Aorta (tissue), 5 donors: ENCODE results near the gene CYB5R2. TPM values are rescaled to one million over a fixed set of nuclear protein-coding genes. Genes with fewer than 3 reads are reported as not detected.

Experiments
- ATAC-seq: fragments of 200-7000 bp; cut with Tn5 transposase; one replicate; pipeline ENCODE4 v1.9.1; 2022; ENCODE audit warnings: moderate library complexity; ENCODE audit not compliant: low FRiP score
- DNase-seq, 2 donors: peaks; one replicate each; pipeline ENCODE4 v3.0.0-alpha.2; 2020
- H3K27ac ChIP-seq, 2 donors: one replicate each; pipeline ENCODE4 v1.5.1; 2013; ENCODE audit warnings: low read length in 2 of 2, mild to moderate bottlenecking in 2 of 2, moderate library complexity in 2 of 2, control low read depth in 1 of 2, inconsistent platforms in 1 of 2, low read depth in 1 of 2
- H3K27me3 ChIP-seq, 2 donors: one replicate each; pipeline ENCODE4 v1.6.1; 2013; ENCODE audit warnings: control low read depth in 1 of 2, low read length in 1 of 2, mild to moderate bottlenecking in 1 of 2, moderate library complexity in 1 of 2; ENCODE audit not compliant: insufficient read depth in 2 of 2, control insufficient read depth in 1 of 2
- H3K36me3 ChIP-seq, 2 donors: one replicate each; pipeline ENCODE4 v1.6.1; 2013; ENCODE audit warnings: control low read depth in 1 of 2, low read length in 1 of 2, mild to moderate bottlenecking in 1 of 2; ENCODE audit not compliant: insufficient read depth in 2 of 2, control insufficient read depth in 1 of 2
- H3K4me1 ChIP-seq, 2 donors: one replicate each; pipeline ENCODE4 v1.6.1; 2013; ENCODE audit warnings: low read length in 2 of 2, control low read depth in 1 of 2, mild to moderate bottlenecking in 1 of 2, moderate library complexity in 1 of 2; ENCODE audit not compliant: insufficient read depth in 2 of 2, control insufficient read depth in 1 of 2
- H3K4me3 ChIP-seq, 2 donors: one replicate each; pipeline ENCODE4 v1.5.1; 2013; ENCODE audit warnings: low read length in 2 of 2, control low read depth in 1 of 2, mild to moderate bottlenecking in 1 of 2
- H3K9me3 ChIP-seq: one replicate; pipeline ENCODE4 v1.6.1; 2013; ENCODE audit warnings: mild to moderate bottlenecking, low read length; ENCODE audit not compliant: control insufficient read depth
- WGBS, 2 donors: extraction: QIAGEN DNeasy Blood & Tissue Kit; methylation state at CpG; one replicate each; pipeline ENCODE4 v1.1.7; 2013; 5-methylcytosine and 5-hydroxymethylcytosine counted together
- intact Hi-C, 2 donors: fragments of 100-400 bp; cut with DNase I; formaldehyde crosslinking; loops; one replicate each; pipeline versions ENCODE4 v1.14.2 to v1.15.0; 2022
- polyA plus RNA-seq, 2 donors: library from polyadenylated mRNA; stranded (reverse); fragments of 200-250 nt; gene quantifications; one replicate each; pipeline ENCODE4 v1.2.3, GENCODE V29; 2013
- total RNA-seq, 2 donors: library from RNA; stranded (reverse); fragmentation: NEBNext Ultra II Directional; extraction: Animal tissue kit (Norgen Biotek cat#: 25700); gene quantifications; one replicate each; pipeline ENCODE4 v1.2.1, GENCODE V29; 2021
- donor health status: healthy with polysubstance abuse.
- donor health status: Bipolar disorder and iron deficiency.
- donor health status: DM: no; HTN: no; CAD: no.
- donor health status: DM: no; HTN: no; CAD: no.
- donor health status: DM: yes; HTN: yes; CAD: no.

CYB5R2 gene
- total and polyA plus RNA-seq, 4 donors = 8.3 to 27.6 (median 15.1) TPM

DNA sequence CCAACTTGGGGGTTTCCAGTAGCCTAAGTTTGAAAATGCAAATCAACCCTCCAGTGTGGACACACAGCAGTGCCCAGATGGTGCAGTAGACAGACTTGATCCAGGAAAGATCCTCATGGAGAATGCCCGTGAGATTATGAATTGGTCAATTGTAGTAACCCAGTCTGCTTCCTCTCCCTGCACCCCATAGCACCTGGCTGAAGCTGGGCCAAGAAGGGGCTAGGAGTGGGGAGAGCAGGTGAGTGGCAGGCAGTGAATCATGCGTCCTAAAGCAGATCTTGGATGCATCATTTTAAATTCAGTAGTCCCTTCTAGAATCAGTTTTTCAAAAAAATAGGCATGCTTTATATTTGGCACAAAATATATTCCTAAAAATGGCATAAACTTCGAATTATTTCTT is 52.2 kb downstream of the CYB5R2 start:
- ATAC-seq = no peak
- intact Hi-C loops = no loop called here

DNA sequence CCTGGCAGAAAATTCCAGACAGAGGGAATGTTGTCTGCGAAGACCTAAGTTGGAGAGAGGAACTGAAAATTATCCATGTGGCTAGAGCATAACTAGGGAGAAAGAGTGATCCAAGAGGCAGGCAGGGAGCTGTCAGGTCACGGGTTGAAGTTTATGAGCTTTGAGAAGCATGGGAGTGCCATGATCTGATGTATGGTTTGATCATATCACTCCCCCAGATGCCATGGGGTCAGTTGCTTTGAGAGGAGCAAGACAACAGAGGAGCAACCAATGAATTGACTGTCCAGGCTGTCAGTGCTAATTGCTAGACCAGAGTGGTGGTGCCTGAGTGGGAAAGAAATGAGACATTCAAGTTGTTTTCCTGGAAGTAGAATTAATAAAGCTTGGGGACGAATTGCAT is 54.0 kb downstream of the CYB5R2 start:
- ATAC-seq = no peak
- 94 to 97% methylated on average over 3 of the region's 3 CpGs for WGBS, 2 donors
- intact Hi-C loops = no loop called here
- Histone ChIP-seq H3K4me3 (no peak overlapping the region), H3K4me1 (peaks cover 0 to 1% of the 10 kb centered on the region in 2 donors), H3K36me3 (peaks cover 3 to 19% of the 10 kb centered on the region in 2 donors), H3K27me3 (no peaks in the 10 kb centered on the region), H3K9me3 (no peaks in the 10 kb centered on the region), H3K27ac (no peak overlapping the region)
- no peak for DNase-seq

More for the DNA sequence above, 52.2 kb downstream of the CYB5R2 start:
- Histone ChIP-seq H3K4me3 (no peak overlapping the region), H3K27me3 (no peaks in the 10 kb centered on the region), H3K9me3 (no peaks in the 10 kb centered on the region), H3K36me3 (peaks cover 3 to 22% of the 10 kb centered on the region in 2 donors), H3K4me1 (no peaks in the 10 kb centered on the region), H3K27ac (no peak overlapping the region)
- WGBS, 2 donors = 74 to 79% methylated on average over 3 of the region's 3 CpGs
- no peak for DNase-seq

DNA sequence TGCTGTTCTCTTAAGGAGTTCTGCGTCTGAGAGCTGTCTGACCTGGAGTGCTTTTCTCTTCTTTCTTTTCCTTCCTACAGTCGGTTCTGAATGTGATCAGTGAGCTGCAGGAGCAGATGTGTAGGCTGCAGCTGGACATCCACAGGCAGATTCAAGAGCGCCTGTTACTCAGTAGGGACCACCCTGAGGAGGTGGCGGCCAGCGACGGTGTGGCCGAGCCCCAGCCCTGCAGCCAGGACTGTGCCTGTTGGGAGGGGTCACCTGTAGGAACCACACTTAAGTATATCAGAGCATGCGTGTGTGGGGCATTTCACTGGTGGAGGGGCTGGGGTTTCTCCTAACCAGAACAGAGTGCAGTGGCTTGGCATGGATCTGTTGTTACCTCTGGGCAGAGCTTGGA is 56.3 kb downstream of the CYB5R2 start:
- peaks cover 0 to 4% of the 10 kb centered on the region in 2 donors for H3K4me1 ChIP-seq
- no peak overlapping the region for H3K4me3 ChIP-seq
- 89 to 95% methylated on average over 8 of the region's 8 CpGs for WGBS, 2 donors
- intact Hi-C loops = no loop called here
- H3K36me3 ChIP-seq = peaks cover 3 to 16% of the 10 kb centered on the region in 2 donors
- ATAC-seq (no peak), DNase-seq (no peak)
- H3K9me3 ChIP-seq = no peaks in the 10 kb centered on the region
- no peaks in the 10 kb centered on the region for H3K27me3 ChIP-seq
- H3K27ac ChIP-seq = no peak overlapping the region

Other genes starting within 250 kb of the CYB5R2 start
- 10 to 100 TPM; 13.2 to 41.0 TPM for gene OLFML1, start 188.0 kb downstream of the CYB5R2 start, total RNA-seq
- gene OLFML1, start 188.0 kb downstream of the CYB5R2 start, polyA plus RNA-seq = 10 to 100 TPM in 1 of 2 donors, 1 to 10 TPM in 1; 4.9 to 22.9 TPM
- 10 to 100 TPM; 17.6 to 35.6 TPM for gene PPFIBP2, start 159.5 kb downstream of the CYB5R2 start, total RNA-seq
- gene PPFIBP2, start 159.5 kb downstream of the CYB5R2 start, polyA plus RNA-seq = 10 to 100 TPM; 14.1 to 31.7 TPM
- gene OVCH2, start 33.0 kb upstream of the CYB5R2 start, total RNA-seq = under 1 TPM in 1 of 2 donors, not detected in 1; 0.75 TPM
- under 1 TPM in 1 of 2 donors, not detected in 1; 0.31 TPM for gene OVCH2, start 33.0 kb upstream of the CYB5R2 start, polyA plus RNA-seq
- not detected for gene OR5P2, start 123.4 kb upstream of the CYB5R2 start, total RNA-seq
- gene OR5P2, start 123.4 kb upstream of the CYB5R2 start, polyA plus RNA-seq = not detected
- under 1 TPM in 1 of 2 donors, not detected in 1; 0.42 TPM for gene OR5P3, start 157.3 kb upstream of the CYB5R2 start, total RNA-seq
- gene OR5P3, start 157.3 kb upstream of the CYB5R2 start, polyA plus RNA-seq = not detected